Mucosa of stomach (tissue), 1 donor: ENCODE data around the gene TNK1.
"Not testable (repeated sequence)": the region's sequence is repeated elsewhere in the genome, so short reads cannot be mapped to it uniquely, and the experiment has no call there.

Experiments
- H3K27me3 ChIP-seq: one replicate; pipeline ENCODE4 v1.7.0; 2013; ENCODE audit warnings: mild to moderate bottlenecking, low read length; ENCODE audit not compliant: control insufficient read depth, insufficient read depth
- H3K36me3 ChIP-seq: one replicate; pipeline ENCODE4 v1.7.0; 2013; ENCODE audit warnings: low read length; ENCODE audit not compliant: control insufficient read depth, insufficient read depth
- H3K4me1 ChIP-seq: one replicate; pipeline ENCODE4 v1.7.0; 2013; ENCODE audit warnings: mild to moderate bottlenecking, low read length; ENCODE audit not compliant: control insufficient read depth, insufficient read depth
- H3K4me3 ChIP-seq: one replicate; pipeline ENCODE4 v1.7.0; 2013; ENCODE audit warnings: low read length
- H3K9ac ChIP-seq: one replicate; pipeline ENCODE4 v1.7.0; 2013; ENCODE audit warnings: mild to moderate bottlenecking, low read length, moderate library complexity
- H3K9me3 ChIP-seq: one replicate; pipeline ENCODE4 v1.7.0; 2013; ENCODE audit warnings: mild to moderate bottlenecking, low read length, moderate library complexity; ENCODE audit not compliant: control insufficient read depth
- donor health status: Pancreatic carcinoma.

TNK1 gene

DNA sequence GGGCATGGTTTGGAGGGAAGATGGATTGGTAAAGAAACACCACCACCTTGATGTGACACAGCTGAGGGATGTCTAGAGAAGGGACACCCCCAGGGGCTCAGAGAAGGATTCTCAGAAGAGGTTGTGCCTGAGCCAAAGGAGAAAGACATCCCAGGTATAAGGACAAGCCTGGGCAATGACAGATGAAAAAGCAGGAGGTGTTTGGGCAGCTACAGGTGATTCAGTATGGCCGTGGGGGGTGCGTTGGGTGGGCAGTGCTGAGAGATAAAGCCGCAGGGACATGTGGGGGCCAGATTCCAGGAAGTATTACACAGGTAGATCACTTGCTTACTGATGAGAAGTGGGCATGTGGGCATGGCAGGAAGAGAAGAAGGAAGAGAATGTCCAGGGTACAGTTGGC is 19.0 kb upstream of the TNK1 start:
- H3K36me3 ChIP-seq = no peaks in the 10 kb centered on the region
- no peak overlapping the region for H3K4me3 ChIP-seq
- H3K9ac ChIP-seq = no peak overlapping the region
- H3K4me1 ChIP-seq = no peaks in the 10 kb centered on the region
- no peaks in the 10 kb centered on the region for H3K9me3 ChIP-seq
- H3K27me3 ChIP-seq = peaks cover 3% of the 10 kb centered on the region

DNA sequence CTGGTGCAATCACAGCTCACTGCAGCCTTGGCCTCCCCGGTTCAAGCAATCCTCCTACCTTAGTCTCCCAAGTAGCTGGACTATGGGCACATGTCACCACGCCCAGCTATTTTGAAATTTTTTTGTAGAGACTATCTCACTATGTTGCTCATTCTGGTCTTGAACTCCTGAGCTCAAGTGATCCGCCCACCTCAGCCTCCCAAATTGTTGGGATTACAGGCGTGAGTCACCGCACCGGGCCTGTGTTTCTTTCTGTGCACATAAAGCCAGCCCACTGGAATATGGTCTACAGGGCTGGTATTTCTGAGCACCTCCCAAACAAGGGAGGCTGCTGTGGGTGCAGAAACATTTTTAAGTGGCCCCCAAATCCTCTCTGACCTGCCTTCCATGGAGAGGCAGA is 17.6 kb upstream of the TNK1 start:
- Histone ChIP-seq H3K4me3 (no peak overlapping the region), H3K9me3 (no peaks in the 10 kb centered on the region), H3K9ac (no peak overlapping the region), H3K4me1 (no peaks in the 10 kb centered on the region), H3K27me3 (peaks cover 3% of the 10 kb centered on the region), H3K36me3 (no peaks in the 10 kb centered on the region)

DNA sequence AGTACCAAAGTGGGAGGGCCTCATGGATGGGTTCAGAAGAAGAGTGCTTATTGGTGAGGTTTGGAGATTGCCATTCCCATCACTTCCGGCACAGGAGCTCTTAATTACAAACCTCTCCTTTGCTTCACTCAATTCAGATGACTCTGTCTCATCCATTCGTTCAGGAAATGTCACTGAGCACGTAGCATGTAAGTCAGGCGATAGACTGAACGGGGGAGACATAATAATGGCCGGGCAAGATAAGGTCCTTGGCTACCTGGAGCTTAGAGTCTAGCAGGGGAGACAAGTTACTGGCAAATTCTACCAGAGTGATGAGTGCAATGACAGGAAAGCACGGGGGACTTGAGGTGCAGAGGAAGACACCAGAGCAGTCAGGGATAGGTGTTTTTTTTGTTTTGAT is 14.9 kb upstream of the TNK1 start:
- not testable (repeated sequence) for H3K4me1 ChIP-seq, H3K27me3 ChIP-seq, H3K36me3 ChIP-seq, H3K9ac ChIP-seq, H3K9me3 ChIP-seq, H3K4me3 ChIP-seq

- H3K36me3 ChIP-seq = no peaks in the 10 kb centered on the region
- no peak overlapping the region for H3K9ac ChIP-seq
- peaks cover 7% of the 10 kb centered on the region for H3K27me3 ChIP-seq
- no peak overlapping the region for H3K4me3 ChIP-seq
- no peaks in the 10 kb centered on the region for H3K4me1 ChIP-seq
- no peaks in the 10 kb centered on the region for H3K9me3 ChIP-seq
Measured at GRCh38 chr17:7367083-7367482, 13.8 kb upstream of the TNK1 start.

DNA sequence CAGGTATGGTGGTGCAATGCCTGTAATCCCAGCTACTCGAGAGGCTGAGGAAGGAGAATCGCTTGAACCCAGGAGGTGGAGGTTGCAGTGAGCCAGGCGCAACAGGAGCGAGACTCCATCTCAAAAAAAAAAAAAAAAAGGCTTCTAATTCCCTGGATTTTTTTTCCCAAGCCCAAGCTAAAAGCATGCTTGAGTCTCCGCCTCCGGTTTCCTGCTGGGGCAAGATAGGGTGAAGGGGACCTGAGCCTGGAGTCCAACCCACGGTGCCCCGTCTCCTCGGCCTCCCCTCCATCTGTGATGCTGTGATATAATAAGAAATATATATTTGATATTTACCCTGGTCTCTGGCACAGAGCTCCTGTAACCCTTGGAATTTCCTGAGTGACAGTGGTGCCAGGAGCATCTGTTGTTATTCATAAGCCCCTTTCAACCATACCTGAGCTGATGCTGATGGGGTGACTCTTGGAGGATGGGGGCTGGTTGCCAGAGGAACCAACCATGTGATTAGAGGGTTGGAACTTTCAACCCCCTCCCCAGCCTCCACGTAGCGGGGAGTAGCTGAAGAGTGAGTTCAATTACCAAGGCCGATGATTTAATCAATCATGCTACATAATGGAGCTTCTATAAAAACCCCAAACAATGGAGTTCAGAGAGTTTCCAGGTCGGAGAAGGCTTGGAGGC is 12.8 kb upstream of the TNK1 start:
- H3K4me1 ChIP-seq = no peaks in the 10 kb centered on the region
- H3K4me3 ChIP-seq = no peak overlapping the region
- no peaks in the 10 kb centered on the region for H3K9me3 ChIP-seq
- peaks cover 6% of the 10 kb centered on the region for H3K27me3 ChIP-seq
- no peak overlapping the region for H3K9ac ChIP-seq
- H3K36me3 ChIP-seq = no peaks in the 10 kb centered on the region

DNA sequence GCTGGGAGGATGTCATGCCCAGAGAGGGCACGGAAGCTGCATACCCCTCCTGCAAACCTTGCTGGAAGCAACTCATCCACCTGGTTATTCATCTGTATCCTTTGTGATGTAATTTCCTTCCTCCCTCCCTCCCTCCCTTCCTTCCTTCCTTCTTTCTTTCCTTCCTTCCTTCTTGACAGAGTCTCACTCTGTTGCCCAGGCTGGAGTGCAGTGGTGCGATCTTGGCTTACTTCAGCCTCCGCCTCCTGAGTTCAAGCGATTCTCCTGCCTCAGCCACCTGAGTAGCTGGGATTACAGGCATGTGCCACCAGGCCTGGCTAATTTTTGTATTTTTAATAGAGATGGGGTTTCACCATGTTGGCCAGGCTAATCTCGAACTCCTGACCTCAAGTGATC is 12.3 kb upstream of the TNK1 start:
- not testable (repeated sequence) for H3K4me1 ChIP-seq, H3K4me3 ChIP-seq, H3K36me3 ChIP-seq, H3K9me3 ChIP-seq, H3K9ac ChIP-seq, H3K27me3 ChIP-seq

DNA sequence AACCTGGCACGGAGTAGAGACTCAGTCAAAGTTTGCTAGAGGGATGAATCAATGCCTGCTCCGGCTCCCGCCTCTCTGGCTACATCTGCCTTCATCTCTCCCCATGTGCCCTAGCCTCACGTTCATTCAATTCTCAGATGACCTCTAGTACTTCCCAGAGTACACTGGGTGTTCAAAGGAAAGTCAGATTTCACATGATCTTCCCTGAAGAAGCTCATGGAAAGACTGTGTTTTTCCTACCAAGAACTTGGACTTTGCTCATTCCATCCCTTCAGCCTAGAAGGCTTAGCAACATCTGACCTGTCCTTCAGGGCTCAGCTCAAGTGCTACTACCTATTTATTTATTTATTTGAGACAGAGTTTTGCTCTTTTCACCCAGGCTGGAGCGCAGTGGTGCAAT is 11.1 kb upstream of the TNK1 start:
- H3K9me3 ChIP-seq = no peaks in the 10 kb centered on the region
- peaks cover 6% of the 10 kb centered on the region for H3K27me3 ChIP-seq
- H3K36me3 ChIP-seq = no peaks in the 10 kb centered on the region
- H3K4me3 ChIP-seq = no peak overlapping the region
- H3K4me1 ChIP-seq = no peaks in the 10 kb centered on the region
- H3K9ac ChIP-seq = no peak overlapping the region

GRCh38 chr17:7370853-7371252 is 10.0 kb upstream of the TNK1 start:
- H3K4me1 ChIP-seq = no peaks in the 10 kb centered on the region
- no peaks in the 10 kb centered on the region for H3K36me3 ChIP-seq
- H3K27me3 ChIP-seq = peaks cover 6% of the 10 kb centered on the region
- no peak overlapping the region for H3K9ac ChIP-seq
- H3K9me3 ChIP-seq = no peaks in the 10 kb centered on the region
- no peak overlapping the region for H3K4me3 ChIP-seq

GRCh38 chr17:7374353-7374752 is 6.5 kb upstream of the TNK1 start:
- peaks cover 5% of the 10 kb centered on the region for H3K27me3 ChIP-seq
- H3K4me1 ChIP-seq = no peaks in the 10 kb centered on the region
- H3K9ac ChIP-seq = no peak overlapping the region
- H3K9me3 ChIP-seq = no peaks in the 10 kb centered on the region
- no peak overlapping the region for H3K4me3 ChIP-seq
- H3K36me3 ChIP-seq = no peaks in the 10 kb centered on the region

DNA sequence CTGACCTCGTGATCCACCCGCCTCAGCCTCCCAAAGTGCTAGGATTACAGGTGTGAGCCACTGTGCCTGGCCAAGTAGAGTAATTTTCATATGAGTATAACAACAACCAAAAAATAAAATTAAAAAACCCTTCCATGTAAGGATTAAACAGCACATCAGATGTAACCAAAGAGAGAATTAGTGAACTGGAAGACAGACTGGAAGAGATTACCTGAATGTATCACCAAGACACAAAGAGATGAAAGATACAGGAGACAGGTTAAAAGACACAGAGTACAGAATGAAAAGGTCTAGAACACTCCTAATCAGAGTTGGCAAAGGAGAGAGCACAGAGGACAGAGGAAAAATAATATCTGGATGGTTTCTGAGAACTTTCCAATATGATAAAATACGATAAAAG is 1.8 kb upstream of the TNK1 start:
- H3K4me3 ChIP-seq = no peak overlapping the region
- no peak overlapping the region for H3K9ac ChIP-seq
- H3K27me3 ChIP-seq = no peaks in the 10 kb centered on the region
- no peaks in the 10 kb centered on the region for H3K36me3 ChIP-seq
- H3K9me3 ChIP-seq = no peaks in the 10 kb centered on the region
- peaks cover 10% of the 10 kb centered on the region for H3K4me1 ChIP-seq

DNA sequence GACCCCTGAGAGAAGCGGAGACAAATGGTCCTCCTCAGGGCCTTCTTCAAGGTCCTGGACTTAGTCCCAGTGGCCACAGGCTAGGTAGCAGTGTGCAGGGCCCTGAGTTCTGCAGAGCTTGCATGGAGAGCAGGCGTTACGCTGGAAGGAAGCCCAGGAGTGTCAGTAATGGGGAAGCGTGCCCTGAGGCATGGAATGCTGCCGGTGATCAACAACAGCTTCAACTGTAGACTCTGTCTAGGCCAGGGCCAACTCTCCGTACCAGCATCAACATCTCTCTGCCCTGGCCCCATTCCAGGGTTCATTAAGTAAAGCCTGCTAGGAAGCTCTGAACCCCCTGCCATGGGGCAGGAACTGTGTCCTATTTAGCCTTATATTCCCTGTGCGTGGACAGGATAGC is 568 bp upstream of the TNK1 start:
- Histone ChIP-seq H3K27me3 (no peaks in the 10 kb centered on the region), H3K9me3 (no peaks in the 10 kb centered on the region), H3K9ac (peak overlapping the region; percentile 81), H3K4me1 (peaks cover 10% of the 10 kb centered on the region), H3K4me3 (peak overlapping the region; percentile 52), H3K36me3 (peaks cover 6% of the 10 kb centered on the region)

DNA sequence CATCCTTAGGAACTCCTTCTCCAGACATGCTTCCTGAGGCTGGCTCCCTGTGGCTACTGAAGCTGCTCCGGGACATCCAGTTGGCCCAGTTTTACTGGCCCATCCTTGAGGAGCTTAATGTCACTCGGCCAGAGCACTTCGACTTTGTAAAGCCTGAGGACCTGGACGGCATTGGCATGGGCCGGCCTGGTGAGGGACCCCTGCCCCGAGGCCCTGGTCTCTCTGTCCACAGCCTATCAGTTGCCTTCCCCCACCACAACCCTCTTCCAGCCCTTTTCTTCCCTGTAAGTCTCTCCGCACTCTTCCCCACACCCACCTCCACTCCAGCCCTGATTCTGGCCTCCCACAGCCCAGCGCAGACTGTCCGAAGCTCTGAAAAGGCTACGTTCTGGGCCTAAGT is 2.0 kb downstream of the TNK1 start:
- H3K9me3 ChIP-seq = no peaks in the 10 kb centered on the region
- H3K9ac ChIP-seq = no peak overlapping the region
- H3K4me1 ChIP-seq = peaks cover 10% of the 10 kb centered on the region
- H3K27me3 ChIP-seq = no peaks in the 10 kb centered on the region
- no peak overlapping the region for H3K4me3 ChIP-seq
- H3K36me3 ChIP-seq = peaks cover 6% of the 10 kb centered on the region

- H3K9ac ChIP-seq = no peak overlapping the region
- H3K4me1 ChIP-seq = peaks cover 10% of the 10 kb centered on the region
- no peaks in the 10 kb centered on the region for H3K27me3 ChIP-seq
- H3K36me3 ChIP-seq = peaks cover 6% of the 10 kb centered on the region
- no peak overlapping the region for H3K4me3 ChIP-seq
- H3K9me3 ChIP-seq = no peaks in the 10 kb centered on the region
Measured at GRCh38 chr17:7383371-7383741, 2.5 kb downstream of the TNK1 start.
